IMR-90 (cell line): Measurements from ENCODE around the gene NPEPL1. TPM values are rescaled to one million over a fixed set of nuclear protein-coding genes. Genes with fewer than 3 reads are reported as not detected.

ENCODE experiments used
- ATAC-seq: fragments of 200-7000 bp; cut with Tn5 transposase; 2 replicates; pipeline ENCODE4 v1.9.1; 2020; ENCODE audit warnings: low read depth, mild to moderate bottlenecking, moderate library complexity
- BruUV-seq: library from RNA; stranded (reverse); fragments of 400-500 nt; replicated peaks from 2 replicates; lab custom pipeline; 2021; lab: Mats Ljungman, UMichigan
- CTCF ChIA-PET: fragments of 300-600 bp; formaldehyde crosslinking; extraction: SDS; loops from one replicate; lab custom pipeline; 2021; ENCODE audit warnings: antibody characterized with exemption; lab: Yijun Ruan, JAX
- POLR2A ChIA-PET: fragments of 300-600 bp; sonication (Branson Sonifier 250); formaldehyde crosslinking; loops from one replicate; lab custom pipeline; 2022; ENCODE audit warnings: antibody characterized with exemption; ENCODE audit not compliant: unreplicated experiment; lab: Charles Lee
- DNase-seq: peaks from one replicate; pipeline ENCODE4 v3.0.0; 2013
- H2AFZ ChIP-seq: replicated peaks from 2 replicates; pipeline ENCODE3; 2013; ENCODE audit warnings: low read length, mild to moderate bottlenecking; ENCODE audit not compliant: poor library complexity
- H2AK5ac ChIP-seq: 2 replicates; pipeline ENCODE4 v1.6.1; 2013; ENCODE audit warnings: low read depth, low read length, inconsistent platforms
- H2AK9ac ChIP-seq: replicated peaks from 2 replicates; pipeline ENCODE3; 2013; ENCODE audit warnings: mild to moderate bottlenecking, low read depth, low read length, moderate library complexity; ENCODE audit not compliant: poor library complexity
- H2BK120ac ChIP-seq: 2 replicates; pipeline ENCODE4 v1.6.1; 2013; ENCODE audit warnings: low read depth, low read length, inconsistent platforms
- H2BK15ac ChIP-seq: 3 replicates; pipeline ENCODE4 v1.6.1; 2013; ENCODE audit warnings: low read depth, low read length, inconsistent platforms
- H2BK20ac ChIP-seq: 2 replicates; pipeline ENCODE4 v1.6.1; 2013; ENCODE audit warnings: low read depth, mild to moderate bottlenecking, inconsistent platforms, low read length, moderate library complexity
- H2BK5ac ChIP-seq: 2 replicates; pipeline ENCODE4 v1.6.1; 2013; ENCODE audit warnings: mild to moderate bottlenecking, low read depth, low read length, inconsistent platforms; ENCODE audit not compliant: poor library complexity, severe bottlenecking
- H3K14ac ChIP-seq: replicated peaks from 2 replicates; pipeline ENCODE4 v1.6.1; 2013; ENCODE audit warnings: low read depth, low read length, inconsistent platforms
- H3K18ac ChIP-seq: 2 replicates; pipeline ENCODE4 v1.6.1; 2013; ENCODE audit warnings: low read depth, low read length, control low read depth
- H3K23ac ChIP-seq: 2 replicates; pipeline ENCODE4 v1.6.1; 2013; ENCODE audit warnings: low read depth, low read length, inconsistent platforms
- H3K27ac ChIP-seq: 2 replicates; pipeline ENCODE4 v1.5.1; 2013; ENCODE audit warnings: mild to moderate bottlenecking, control low read depth, low read length; ENCODE audit not compliant: insufficient read depth
- H3K27me3 ChIP-seq: 2 replicates; pipeline ENCODE4 v1.6.1; 2013; ENCODE audit warnings: low read length; ENCODE audit not compliant: control insufficient read depth, insufficient read depth
- H3K36me3 ChIP-seq: 2 replicates; pipeline ENCODE4 v1.6.1; 2013; ENCODE audit warnings: low read length, mixed read lengths; ENCODE audit not compliant: control insufficient read depth, insufficient read depth
- H3K4ac ChIP-seq: 2 replicates; pipeline ENCODE4 v1.6.1; 2013; ENCODE audit warnings: low read depth, low read length, inconsistent platforms
- H3K4me1 ChIP-seq: 2 replicates; pipeline ENCODE4 v1.6.1; 2013; ENCODE audit warnings: low read length, mixed read lengths; ENCODE audit not compliant: control insufficient read depth, insufficient read depth
- H3K4me2 ChIP-seq: 2 replicates; pipeline ENCODE4 v1.6.1; 2013; ENCODE audit warnings: low read depth, mild to moderate bottlenecking, control low read depth, low read length, moderate library complexity
- H3K4me3 ChIP-seq: 2 replicates; pipeline ENCODE4 v1.5.1; 2013; ENCODE audit warnings: low read depth, mild to moderate bottlenecking, control low read depth, low read length, moderate library complexity; ENCODE audit not compliant: insufficient read depth
- H3K56ac ChIP-seq: 2 replicates; pipeline ENCODE4 v1.6.1; 2013; ENCODE audit warnings: low read length, inconsistent platforms; ENCODE audit not compliant: insufficient read depth; ENCODE audit errors: extremely low read depth
- H3K79me1 ChIP-seq, 2 experiments: 2 replicates each; pipeline ENCODE4 v1.6.1; 2013; ENCODE audit warnings: low read length in 2 of 2, inconsistent platforms in 1 of 2, low read depth in 1 of 2
- H3K9ac ChIP-seq: 2 replicates; pipeline ENCODE4 v1.6.1; 2013; ENCODE audit warnings: low read depth, low read length, control low read depth
- H3K9me1 ChIP-seq: 2 replicates; pipeline ENCODE4 v1.6.1; 2013; ENCODE audit warnings: low read length, inconsistent platforms; ENCODE audit not compliant: insufficient read depth
- H3K9me3 ChIP-seq: 2 replicates; pipeline ENCODE4 v1.6.1; 2013; ENCODE audit warnings: low read length; ENCODE audit not compliant: control insufficient read depth, insufficient read depth
- H4K20me1 ChIP-seq: 2 replicates; pipeline ENCODE4 v1.6.1; 2013; ENCODE audit warnings: low read length, inconsistent platforms; ENCODE audit not compliant: insufficient read depth
- H4K5ac ChIP-seq: 2 replicates; pipeline ENCODE4 v1.6.1; 2013; ENCODE audit warnings: mild to moderate bottlenecking, low read depth, low read length, control low read depth
- H4K8ac ChIP-seq, 2 experiments: 2 replicates each; pipeline ENCODE4 v1.6.1; 2013; ENCODE audit warnings: low read depth in 2 of 2, low read length in 2 of 2, control low read depth in 1 of 2, inconsistent platforms in 1 of 2
- H4K91ac ChIP-seq: 2 replicates; pipeline ENCODE4 v1.6.1; 2013; ENCODE audit warnings: low read depth, low read length, inconsistent platforms; ENCODE audit not compliant: insufficient read depth
- CTCF ChIP-seq: conservative IDR thresholded peaks from 2 replicates; pipeline ENCODE4 v1.5.1; 2012; ENCODE audit warnings: mild to moderate bottlenecking, low read depth, low read length, improper control_type of control experiment
- FOS ChIP-seq: fragments of 150-350 bp; IDR thresholded peaks from 2 replicates; pipeline ENCODE4 v1.6.1; 2016; ENCODE audit warnings: low read depth, low read length
- RAD21 ChIP-seq: IDR thresholded peaks from 2 replicates; pipeline ENCODE4 v1.6.1; 2012; ENCODE audit warnings: low read length, improper control_type of control experiment
- USF2 ChIP-seq: fragments of 150-350 bp; IDR thresholded peaks from 2 replicates; pipeline ENCODE4 v1.6.1; 2017; ENCODE audit warnings: mild to moderate bottlenecking, antibody characterized with exemption, low read length, low read depth
- WGBS, 2 experiments: methylation state at CpG; one replicate each; pipeline versions ENCODE4 v1.1.5 to v1.1.7; 2013; ENCODE audit warnings: missing lambda C conversion rate in 2 of 2; ENCODE audit not compliant: insufficient read length in 1 of 2; ENCODE audit errors: extremely low coverage in 2 of 2; 5-methylcytosine and 5-hydroxymethylcytosine counted together
- dilution Hi-C: fragments of 300-500 bp; cut with HindIII; formaldehyde crosslinking; loops from one replicate; pipeline ENCODE4 v1.14.3; 2018; ENCODE audit warnings: low sequenced_read_pairs; ENCODE audit not compliant: unreplicated experiment
- in situ Hi-C: fragments of 300-500 bp; cut with MboI; formaldehyde crosslinking; loops from 3 replicates; pipeline ENCODE4 v1.14.3; 2019; ENCODE audit warnings: low sequenced_read_pairs, inconsistent platforms, mixed read lengths
- intact Hi-C: fragments of 100-400 bp; cut with micrococcal nuclease; formaldehyde crosslinking; loops from 2 replicates; pipeline ENCODE4 v1.10.0; 2022
- polyA plus RNA-seq, 3 experiments: library from polyadenylated mRNA; depleted of rRNA; stranded (reverse); fragments of >200 nt; gene quantifications; 2 replicates each; pipeline ENCODE4 v1.2.3, GENCODE V29; 2012; ENCODE audit warnings: low replicate concordance in 1 of 3
- total RNA-seq: library from RNA; depleted of rRNA; stranded (reverse); fragments of >200 nt; gene quantifications from 2 replicates; pipeline ENCODE4 v1.2.3, GENCODE V29; 2012

Gene NPEPL1
- total and polyA plus RNA-seq, 2 of the 4 experiments (the other 2 are of a cell fraction): 6.3 to 10.4 TPM

DNA sequence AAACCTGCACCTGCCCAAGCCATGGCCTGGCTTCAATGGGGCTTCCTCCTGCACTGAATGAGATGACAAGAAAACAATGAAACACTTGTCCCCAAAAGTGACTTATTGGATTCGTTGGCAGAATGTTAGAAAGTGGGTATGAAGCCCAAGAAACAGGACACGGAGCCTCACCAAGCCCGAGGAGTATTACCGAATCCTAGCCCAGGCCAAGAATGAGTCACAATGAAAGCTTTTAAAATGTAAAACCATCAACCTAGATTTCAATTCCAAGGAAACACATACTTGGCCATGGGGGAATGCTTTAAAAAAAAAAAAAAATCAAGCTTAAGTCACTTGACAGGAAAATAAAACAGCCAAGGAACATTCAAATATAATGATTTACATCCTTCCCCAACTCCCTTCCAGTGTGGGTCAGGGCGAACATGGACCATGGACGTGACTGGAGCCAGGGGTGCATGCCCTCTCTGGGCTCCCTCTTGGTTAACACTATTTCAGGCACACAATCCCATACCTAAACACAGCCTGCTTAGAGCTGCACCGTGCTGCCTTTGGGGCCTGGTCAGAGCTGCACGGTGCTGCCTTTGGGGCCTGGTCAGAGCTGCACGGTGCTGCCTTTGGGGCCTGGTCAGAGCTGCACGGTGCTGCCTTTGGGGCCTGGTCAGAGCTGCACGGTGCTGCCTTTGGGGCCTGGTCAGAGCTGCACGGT lies 44.7 kb upstream of the NPEPL1 start:
- H3K27me3 ChIP-seq: no peaks in the 10 kb centered on the region
- no TSS peak for BruUV-seq
- peak overlapping the region; percentile 68 for H3K4ac ChIP-seq
- peak overlapping the region; percentile 45; the same call in 1 of the 2 replicates for H2BK20ac ChIP-seq
- no peaks in the 10 kb centered on the region for H3K9me3 ChIP-seq
- H3K4me1 ChIP-seq: peaks cover 7% of the 10 kb centered on the region
- H2AK9ac ChIP-seq: no peak overlapping the region
- H2AFZ ChIP-seq: no peak overlapping the region
- dilution Hi-C loops (no loop called here), in situ Hi-C loops (no loop called here), intact Hi-C loops (no loop called here)
- no peaks in the 10 kb centered on the region for H3K9me1 ChIP-seq
- no peaks in the 10 kb centered on the region for H4K20me1 ChIP-seq
- H3K79me1 ChIP-seq: peaks cover 6 to 15% of the 10 kb centered on the region in 2 experiments; a peak in 3 of 4 replicates
- H4K8ac ChIP-seq: peak overlapping the region; percentile 28 to 57; a peak in 1 of 4 replicates
- ATAC-seq: no peak
- H2BK15ac ChIP-seq: peak overlapping the region; percentile 68; the same call in 2 of the 3 replicates
- ChIA-PET POLR2A (interaction anchor here (0.6 to 1.1 kb wide), 2 partner anchors 8 to 419 kb away, joined by 3 to 6 read pairs; partner anchors contain the start of gene ANKRD60), CTCF (interaction anchor here (0.5 to 1.3 kb wide), 5 partner anchors 26 to 409 kb away, joined by 3 to 6 read pairs (median 4); no protein-coding TSS in a partner anchor)
- peak overlapping the region; percentile 70 for H2AK5ac ChIP-seq
- peak overlapping the region; percentile 51 for H2BK120ac ChIP-seq
- no peak overlapping the region for H2BK5ac ChIP-seq
- H4K91ac ChIP-seq: peak overlapping the region; percentile 46; the same call in 1 of the 2 replicates
- H3K4me3 ChIP-seq: no peak overlapping the region
- peak overlapping the region; percentile 20; the same call in 1 of the 2 replicates for H3K27ac ChIP-seq
- no peak overlapping the region; the same call in 1 of the 2 replicates for H3K56ac ChIP-seq
- H3K9ac ChIP-seq: no peak overlapping the region
- H3K4me2 ChIP-seq: peak overlapping the region; percentile 10; the same call in 1 of the 2 replicates
- TF ChIP-seq CTCF (no peak), FOS (peak; percentile 46; the same call in 1 of the 2 replicates), RAD21 (no peak), USF2 (no peak)
- 0 out of 2 replicates have a peak overlapping the region, but pooled peaks have one; percentile 12 for H4K5ac ChIP-seq
- WGBS, 2 experiments: no CpG with 5 or more reads among the region's 12 CpGs
- H3K14ac ChIP-seq: 0 out of 2 replicates have a peak overlapping the region, but pooled peaks have one; percentile 26
- peak overlapping the region; percentile 41; the same call in 1 of the 2 replicates for H3K23ac ChIP-seq
- peak; percentile 82 for DNase-seq
- no peaks in the 10 kb centered on the region for H3K36me3 ChIP-seq
- no peak overlapping the region; the same call in 1 of the 2 replicates for H3K18ac ChIP-seq
